GM12891 (cell line): ENCODE data around the gene FAM13B.

Source experiments
- PAX5 ChIP-seq: IDR thresholded peaks from 2 replicates; pipeline ENCODE4 v1.6.1; 2011; ENCODE audit warnings: low read length, moderate library complexity, mild to moderate bottlenecking; ENCODE audit not compliant: insufficient read depth, severe bottlenecking
- POLR2A ChIP-seq: IDR thresholded peaks from 2 replicates; pipeline ENCODE4 v1.6.1; 2011; ENCODE audit warnings: low read depth, low read length, control low read depth
- POLR2AphosphoS5 ChIP-seq: IDR thresholded peaks from 2 replicates; pipeline ENCODE4 v1.6.1; 2011; ENCODE audit warnings: low read depth, low read length, control low read depth
- POU2F2 ChIP-seq: IDR thresholded peaks from 2 replicates; pipeline ENCODE4 v1.6.1; 2011; ENCODE audit warnings: low read depth, mild to moderate bottlenecking, control low read depth, low read length, moderate library complexity
- SPI1 ChIP-seq: IDR thresholded peaks from 2 replicates; pipeline ENCODE4 v1.6.1; 2011; ENCODE audit warnings: low read depth, low read length, control low read depth
- TAF1 ChIP-seq: IDR thresholded peaks from 2 replicates; pipeline ENCODE4 v1.6.1; 2011; ENCODE audit warnings: low read depth, low read length, control low read depth

DNA sequence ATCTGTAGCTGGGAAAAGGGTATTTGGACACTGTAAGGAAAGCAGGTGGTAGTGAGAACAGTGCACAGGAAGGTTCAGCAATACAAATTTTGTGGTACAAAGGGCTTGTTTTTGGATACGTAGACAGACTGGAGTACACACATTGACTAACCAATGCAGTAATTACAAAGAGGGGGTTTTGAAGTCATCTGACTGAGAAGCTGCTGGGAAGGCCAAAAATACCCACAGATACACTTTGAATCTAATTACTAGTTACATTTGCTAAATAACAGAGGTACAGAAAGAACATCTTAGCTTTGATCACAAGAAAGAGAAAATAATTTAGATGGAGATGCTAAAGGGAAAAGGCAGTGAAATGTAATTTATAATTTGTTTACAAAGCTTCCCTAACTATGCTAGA lies 97.7 kb downstream of the FAM13B start:
- TF ChIP-seq POLR2A (no peak), POLR2AphosphoS5 (no peak), POU2F2 (no peak), SPI1 (no peak), TAF1 (no peak), PAX5 (no peak)
